GM12873 (cell line): Measurements from ENCODE around the gene CFAP61.
A peak's percentile ranks its signal among the peaks of the same experiment; 100 is the strongest.

Source experiments
- CTCF ChIP-seq: IDR thresholded peaks from 2 replicates; pipeline ENCODE4 v1.5.1; 2012; ENCODE audit warnings: low read depth, mild to moderate bottlenecking, moderate library complexity, low read length, control low read depth; ENCODE audit not compliant: insufficient read depth; ENCODE audit errors: missing control alignments

The CFAP61 gene

DNA sequence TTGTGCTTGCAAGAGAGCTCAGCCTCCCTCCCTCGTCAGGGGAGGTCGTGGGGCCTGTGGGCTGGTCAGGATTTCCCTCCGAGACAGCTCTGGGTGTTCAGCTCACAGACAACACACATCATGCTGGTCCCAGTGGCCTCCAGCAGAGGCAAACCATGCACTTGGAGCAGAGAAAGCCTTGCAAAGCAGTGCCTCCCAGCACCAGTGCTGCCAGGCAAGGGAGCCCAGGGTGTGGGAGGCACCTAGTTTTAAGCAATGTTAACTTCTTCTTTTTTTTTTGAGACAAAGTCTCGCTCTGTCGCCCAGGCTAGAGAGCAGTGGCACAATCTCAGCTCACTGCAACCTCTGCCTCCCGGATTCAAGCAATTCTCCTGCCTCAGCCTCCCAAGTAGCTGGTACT lies 281.5 kb downstream of the CFAP61 start:
- peak; percentile 10 for TF ChIP-seq CTCF

GRCh38 chr20:20334489-20334888 lies 282.2 kb downstream of the CFAP61 start:
- TF ChIP-seq CTCF = no peak

GRCh38 chr20:20338133-20338730 lies 285.9 kb downstream of the CFAP61 start:
- TF ChIP-seq CTCF = no peak

DNA sequence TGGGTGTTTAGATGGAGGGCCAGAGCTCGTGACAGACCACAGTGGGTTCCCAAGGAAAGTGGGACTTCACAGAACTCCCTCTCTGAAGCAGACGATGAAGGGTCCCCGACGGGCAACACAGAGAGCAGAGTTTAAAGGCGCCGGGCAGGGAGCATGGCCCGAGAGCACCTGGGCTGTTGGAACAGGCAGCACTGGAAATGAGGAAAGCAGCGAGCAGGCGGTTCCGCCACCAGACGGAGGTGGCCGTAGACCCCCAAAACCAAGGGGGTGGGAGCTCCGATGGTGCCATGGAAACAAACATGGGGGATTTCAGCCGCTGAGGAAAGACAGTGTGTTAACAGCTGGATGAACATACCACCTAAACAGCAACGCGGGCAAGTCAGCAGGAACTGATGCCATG lies 288.1 kb downstream of the CFAP61 start:
- TF ChIP-seq CTCF = no peak

- no peak for TF ChIP-seq CTCF
These were observed 289.0 kb downstream of the CFAP61 start for GRCh38 chr20:20341371-20341770.

- TF ChIP-seq CTCF = no peak
These were observed 289.7 kb downstream of the CFAP61 start for GRCh38 chr20:20342066-20342465.

GRCh38 chr20:20343932-20344331 lies 291.6 kb downstream of the CFAP61 start:
- TF ChIP-seq CTCF = no peak
